ENCODE results near the gene LRRC3.

GRCh38 chr21:44456214-44456914, 1.1 kb downstream of the LRRC3 start:
- TF ChIP-seq, protein P1, sequence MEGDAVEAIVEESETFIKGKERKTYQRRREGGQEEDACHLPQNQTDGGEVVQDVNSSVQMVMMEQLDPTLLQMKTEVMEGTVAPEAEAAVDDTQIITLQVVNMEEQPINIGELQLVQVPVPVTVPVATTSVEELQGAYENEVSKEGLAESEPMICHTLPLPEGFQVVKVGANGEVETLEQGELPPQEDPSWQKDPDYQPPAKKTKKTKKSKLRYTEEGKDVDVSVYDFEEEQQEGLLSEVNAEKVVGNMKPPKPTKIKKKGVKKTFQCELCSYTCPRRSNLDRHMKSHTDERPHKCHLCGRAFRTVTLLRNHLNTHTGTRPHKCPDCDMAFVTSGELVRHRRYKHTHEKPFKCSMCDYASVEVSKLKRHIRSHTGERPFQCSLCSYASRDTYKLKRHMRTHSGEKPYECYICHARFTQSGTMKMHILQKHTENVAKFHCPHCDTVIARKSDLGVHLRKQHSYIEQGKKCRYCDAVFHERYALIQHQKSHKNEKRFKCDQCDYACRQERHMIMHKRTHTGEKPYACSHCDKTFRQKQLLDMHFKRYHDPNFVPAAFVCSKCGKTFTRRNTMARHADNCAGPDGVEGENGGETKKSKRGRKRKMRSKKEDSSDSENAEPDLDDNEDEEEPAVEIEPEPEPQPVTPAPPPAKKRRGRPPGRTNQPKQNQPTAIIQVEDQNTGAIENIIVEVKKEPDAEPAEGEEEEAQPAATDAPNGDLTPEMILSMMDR (IDR thresholded peaks at IDR 0.05; ENCODE audit: low read length), result no peak
- no peak for TF ChIP-seq EZH2 (IDR thresholded peaks at IDR 0.05; ENCODE audit: borderline replicate concordance, low read length)
